SIG-M5 (cell line): ENCODE results near the gene UCN3.
"Not testable (repeated sequence)": the region's sequence is repeated elsewhere in the genome, so short reads cannot be mapped to it uniquely, and the experiment has no call there.

Source experiments
- DNase-seq: peaks from one replicate; lab custom pipeline; 2025; lab: John Stamatoyannopoulos, UW

The UCN3 gene

GRCh38 chr10:5369362-5370158 lies 4.8 kb downstream of the UCN3 start:
- DNase-seq, result no peak

DNA sequence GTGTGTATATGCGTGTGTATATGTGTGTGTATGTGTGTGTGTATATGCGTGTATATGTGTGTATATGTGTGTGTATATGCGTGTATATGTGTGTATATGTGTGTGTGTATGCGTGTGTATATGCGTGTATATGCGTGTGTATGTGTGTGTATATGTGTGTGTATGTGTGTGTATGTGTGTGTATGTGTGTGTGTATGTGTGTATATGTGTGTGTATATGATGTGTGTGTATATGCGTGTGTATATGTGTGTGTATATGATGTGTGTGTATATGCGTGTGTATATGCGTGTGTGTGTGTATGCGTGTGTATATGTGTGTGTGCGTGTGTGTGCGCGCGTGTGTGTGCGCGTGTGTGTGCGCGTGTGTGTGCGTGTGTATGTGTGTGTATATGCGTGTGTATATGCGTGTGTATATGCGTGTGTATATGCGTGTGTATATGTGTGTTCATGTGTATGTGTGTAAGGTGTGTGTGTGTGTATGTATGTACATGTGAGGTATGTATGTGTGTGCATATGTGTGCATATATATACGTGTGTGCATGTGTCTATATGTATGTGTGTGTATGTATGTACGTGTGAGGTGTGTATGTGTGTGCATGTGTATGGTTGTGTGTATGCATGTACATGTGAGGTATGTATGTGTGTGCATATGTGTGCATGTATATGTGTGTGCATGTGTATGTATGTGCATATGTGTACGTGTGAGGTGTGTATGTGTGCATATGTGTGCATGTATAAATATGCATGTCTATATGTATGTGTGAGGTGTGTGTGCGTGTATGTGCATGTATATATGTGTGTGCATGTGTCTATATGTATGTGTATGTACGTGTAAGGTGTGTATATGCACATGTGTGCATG lies 6.0 kb downstream of the UCN3 start:
- no peak for DNase-seq

GRCh38 chr10:5373307-5373706 lies 8.5 kb downstream of the UCN3 start:
- DNase-seq, result no peak

- DNase-seq, result no peak
Measured at GRCh38 chr10:5373891-5374611, 9.3 kb downstream of the UCN3 start.

DNA sequence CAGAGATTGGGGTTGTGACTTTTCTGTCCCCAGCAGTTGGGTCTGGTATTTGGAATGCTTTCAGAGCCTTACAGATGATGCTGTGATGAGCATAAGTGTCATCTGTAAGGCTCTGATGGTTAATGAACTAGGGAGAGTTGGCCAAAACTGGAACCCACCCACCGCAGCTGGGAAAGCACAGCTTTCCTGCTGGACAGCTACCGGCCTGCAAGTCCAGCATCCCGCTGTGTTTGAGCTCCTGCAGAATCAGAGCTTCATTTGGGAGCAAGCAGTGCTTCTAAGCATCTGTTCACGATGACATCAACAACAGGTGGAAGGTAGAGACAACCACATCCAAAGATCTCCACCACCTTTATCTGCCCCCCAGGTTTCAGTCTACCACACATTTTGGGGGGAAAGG lies 11.7 kb downstream of the UCN3 start:
- no peak for DNase-seq

DNA sequence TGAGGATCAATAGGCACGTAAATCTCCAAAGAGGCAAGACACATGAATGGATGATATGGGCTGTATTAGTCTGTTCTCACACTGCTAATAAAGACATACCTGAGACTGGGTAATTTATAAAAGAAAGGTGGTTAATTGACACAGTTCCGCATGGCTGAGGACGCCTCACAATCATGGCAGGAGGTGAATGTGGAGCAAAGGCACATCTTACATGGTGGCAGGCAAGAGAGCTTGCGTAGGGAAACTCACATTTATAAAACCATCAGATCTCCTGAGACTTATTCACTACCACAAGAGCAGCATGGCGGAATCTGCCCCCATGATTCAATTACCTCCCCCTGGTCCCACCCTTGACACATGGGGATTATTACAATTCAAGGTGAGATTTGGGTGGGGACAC lies 14.4 kb downstream of the UCN3 start:
- DNase-seq, result not testable (repeated sequence)

- DNase-seq, result not testable (repeated sequence)
Measured at GRCh38 chr10:5380395-5380794, 15.6 kb downstream of the UCN3 start.

GRCh38 chr10:5381187-5381586 lies 16.4 kb downstream of the UCN3 start:
- no peak for DNase-seq

GRCh38 chr10:5385224-5385623 lies 20.5 kb downstream of the UCN3 start:
- DNase-seq, result no peak

DNA sequence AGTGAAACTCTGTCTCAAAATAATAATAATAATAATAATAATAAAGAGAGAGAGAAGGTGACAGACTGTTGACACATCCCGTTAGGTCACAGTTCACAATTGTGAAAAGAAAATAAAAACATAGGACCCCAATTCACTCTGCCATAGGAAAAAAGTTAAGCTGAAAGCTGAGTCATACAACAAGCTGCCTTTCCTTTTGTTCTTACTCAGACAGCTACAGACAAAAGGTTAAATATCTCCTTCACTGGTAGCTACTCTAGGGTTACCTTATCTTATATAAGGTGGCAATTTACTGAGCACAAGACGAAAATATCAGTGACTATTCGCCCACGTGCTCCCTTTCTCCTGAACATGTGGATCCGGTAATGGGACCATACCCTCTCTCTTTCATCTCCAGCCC lies 22.4 kb downstream of the UCN3 start:
- DNase-seq, result no peak

- no peak for DNase-seq
Measured at GRCh38 chr10:5390607-5391205, 25.9 kb downstream of the UCN3 start.

GRCh38 chr10:5391790-5392189 lies 27.0 kb downstream of the UCN3 start:
- no peak for DNase-seq

DNA sequence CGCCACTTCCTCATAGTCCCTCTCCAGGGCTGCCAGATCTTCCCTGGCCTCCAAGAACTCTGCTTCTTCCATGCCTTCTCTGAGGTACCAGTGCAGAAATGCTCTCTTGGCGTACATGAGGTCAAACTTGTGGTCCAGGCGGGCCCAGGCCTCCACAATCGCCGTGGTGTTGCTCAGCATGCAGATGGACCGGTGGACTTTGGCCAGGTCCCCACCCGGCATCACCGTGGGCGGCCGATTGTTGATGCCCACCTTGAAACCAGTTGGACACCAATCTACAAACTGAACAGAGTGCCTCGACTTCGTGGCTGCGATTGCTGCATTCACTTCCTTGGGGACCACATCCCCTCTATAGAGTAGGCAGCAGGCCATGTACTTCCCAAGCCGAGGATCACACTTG lies 28.8 kb downstream of the UCN3 start:
- no peak for DNase-seq

DNA sequence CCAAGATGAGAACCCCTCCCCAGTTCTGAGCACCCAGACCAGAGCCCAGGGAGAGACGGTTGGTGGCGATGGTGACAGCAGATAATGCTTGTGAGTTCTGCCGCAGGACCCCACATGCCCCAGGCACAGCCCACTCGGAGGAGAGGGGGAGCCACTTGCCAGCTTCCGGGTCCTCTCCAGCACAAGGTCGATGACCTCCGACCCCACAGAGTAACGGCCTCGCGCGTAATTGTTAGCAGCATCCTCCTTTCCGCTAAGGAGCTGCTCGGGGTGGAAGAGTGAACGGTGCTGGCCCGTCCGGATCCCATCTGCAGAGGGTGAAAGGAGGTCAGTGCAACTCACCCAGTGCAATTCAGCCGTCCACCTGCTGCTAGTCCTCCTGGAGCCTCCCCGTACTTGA lies 30.4 kb downstream of the UCN3 start:
- no peak for DNase-seq

GRCh38 chr10:5396556-5397300 lies 32.0 kb downstream of the UCN3 start:
- DNase-seq, result no peak

DNA sequence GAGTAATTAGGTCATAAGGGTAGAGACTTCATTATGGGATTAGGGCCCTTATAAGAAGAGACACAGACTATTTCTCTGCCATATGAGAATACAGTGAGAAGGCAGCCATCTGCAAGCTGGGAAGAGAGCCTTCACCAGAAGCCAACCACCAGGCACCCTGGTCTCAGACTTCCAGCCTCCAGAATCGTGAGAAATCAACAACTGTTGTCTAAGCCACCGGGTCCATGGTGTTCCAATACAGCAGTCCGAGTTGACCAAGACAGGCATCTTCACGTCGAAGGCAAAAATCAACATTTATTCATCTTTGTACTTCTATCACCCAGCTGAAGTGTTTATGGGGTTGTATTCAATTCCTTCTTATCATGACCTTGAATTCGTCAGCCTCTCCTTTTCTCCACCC lies 34.6 kb downstream of the UCN3 start:
- no peak for DNase-seq

DNA sequence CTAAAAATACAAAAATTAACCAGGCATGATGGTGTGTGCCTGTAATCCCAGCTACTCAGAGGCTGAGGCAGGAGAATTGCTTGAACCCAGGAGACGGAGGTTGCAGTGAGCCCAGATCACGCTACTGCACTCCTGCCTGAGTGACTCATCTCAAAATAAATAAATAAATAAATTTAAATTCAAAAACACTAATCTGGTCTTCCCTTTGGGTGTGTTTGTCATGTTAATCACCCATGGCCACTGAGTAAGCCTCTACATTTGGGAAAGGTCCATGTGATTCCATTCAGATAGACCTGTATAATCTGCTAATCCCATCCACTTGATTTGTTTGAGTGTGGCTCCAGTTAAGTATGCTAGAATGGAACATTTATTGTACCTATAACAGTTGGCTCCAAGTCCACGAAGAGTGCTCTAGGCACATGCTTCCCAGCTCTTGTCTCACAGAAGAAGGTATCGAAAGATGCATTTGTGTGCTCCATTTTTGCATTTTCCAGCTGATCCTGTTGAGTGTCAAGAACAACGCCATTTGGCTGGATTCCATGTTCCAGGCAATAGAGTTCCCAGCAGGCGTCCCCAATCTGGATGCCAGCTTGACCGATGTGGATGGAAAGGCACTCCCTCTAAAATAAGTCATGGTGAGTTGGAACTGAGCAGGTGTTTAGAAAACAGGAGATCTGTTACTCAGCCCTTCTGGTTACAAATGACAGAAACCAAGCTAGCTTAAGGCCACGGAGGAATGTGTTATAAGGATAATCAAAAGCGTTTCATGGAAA lies 35.9 kb downstream of the UCN3 start:
- no peak for DNase-seq

- DNase-seq, result no peak
Measured at GRCh38 chr10:5402798-5403197, 38.0 kb downstream of the UCN3 start.

- no peak for DNase-seq
Measured at GRCh38 chr10:5404208-5405041, 39.7 kb downstream of the UCN3 start, which contains the start of gene TUBAL3. Gene TUBAL3 (minus strand): TSS chr10:5404828. CDS start chr10:5404792, 36 bp downstream.

GRCh38 chr10:5406918-5407317 lies 42.2 kb downstream of the UCN3 start:
- no peak for DNase-seq
